H1 (cell line): ENCODE results near the gene TNRC6B. TPM values are rescaled to one million over a fixed set of nuclear protein-coding genes. Genes with fewer than 3 reads are reported as not detected.

ENCODE experiments used
- CTCF ChIA-PET: fragments of 300-600 bp; sonication (Branson Sonifier 250); formaldehyde crosslinking; loops from one replicate; lab custom pipeline; 2021; ENCODE audit not compliant: partially characterized antibody; lab: Charles Lee
- POLR2A ChIA-PET: fragments of 300-600 bp; sonication (Branson Sonifier 250); formaldehyde crosslinking; loops from one replicate; lab custom pipeline; 2021; ENCODE audit warnings: inconsistent platforms; ENCODE audit not compliant: partially characterized antibody; lab: Charles Lee
- DNase-seq, 2 experiments: peaks; one replicate each; pipeline versions ENCODE4 v3.0.0 to v3.0.0-alpha.2; 2010 to 2022; ENCODE audit warnings: low spot score in 2 of 2, low read depth in 1 of 2, mixed read lengths in 1 of 2
- FAIRE-seq: peaks from 2 replicates; lab custom pipeline; 2011; peaks lifted over from hg19 to GRCh38; lab: Jason Lieb, UNC
- H2AFZ ChIP-seq: 2 replicates; pipeline ENCODE4 v1.8.1; 2012; ENCODE audit warnings: low read length, inconsistent platforms
- H2AK5ac ChIP-seq: 2 replicates; pipeline ENCODE4 v1.6.1; 2013; ENCODE audit warnings: low read depth, low read length
- H2BK120ac ChIP-seq: replicated peaks from 2 replicates; pipeline ENCODE3; 2013; ENCODE audit warnings: low read depth, low read length, inconsistent platforms
- H2BK12ac ChIP-seq: 2 replicates; pipeline ENCODE4 v1.6.1; 2013; ENCODE audit warnings: low read depth, low read length
- H2BK15ac ChIP-seq: 2 replicates; pipeline ENCODE4 v1.6.1; 2013; ENCODE audit warnings: low read length
- H2BK20ac ChIP-seq: 2 replicates; pipeline ENCODE4 v1.6.1; 2013; ENCODE audit warnings: low read length
- H2BK5ac ChIP-seq: 2 replicates; pipeline ENCODE4 v1.6.1; 2013; ENCODE audit warnings: low read depth, low read length
- H3K14ac ChIP-seq: 2 replicates; pipeline ENCODE4 v1.6.1; 2013; ENCODE audit warnings: inconsistent platforms; ENCODE audit not compliant: insufficient read length
- H3K18ac ChIP-seq: 2 replicates; pipeline ENCODE4 v1.6.1; 2013; ENCODE audit warnings: low read length; ENCODE audit errors: extremely low read depth
- H3K23ac ChIP-seq: 2 replicates; pipeline ENCODE4 v1.6.1; 2013; ENCODE audit warnings: inconsistent platforms; ENCODE audit not compliant: insufficient read length
- H3K23me2 ChIP-seq: 2 replicates; pipeline ENCODE4 v1.6.1; 2013; ENCODE audit warnings: low read depth, low read length
- H3K27ac ChIP-seq: 2 replicates; pipeline ENCODE4 v1.6.1; 2011; ENCODE audit warnings: low read depth, low read length, inconsistent platforms
- H3K27me3 ChIP-seq, 4 experiments: replicated peaks in 1 of 4; 1 replicate in 1 of 4; 2 replicates in 3 of 4; pipeline versions ENCODE4 v1.6.1 to v1.8.1; 2011 to 2013; ENCODE audit warnings: low read length in 3 of 4, mild to moderate bottlenecking in 3 of 4, inconsistent platforms in 2 of 4, mixed read lengths in 2 of 4, moderate library complexity in 1 of 4; ENCODE audit not compliant: control insufficient read depth in 3 of 4, insufficient read depth in 3 of 4; ENCODE audit errors: extremely low read depth in 1 of 4
- H3K36me3 ChIP-seq, 4 experiments: 2 replicates each; pipeline versions ENCODE4 v1.6.1 to v1.8.1; 2011 to 2013; ENCODE audit warnings: mild to moderate bottlenecking in 4 of 4, low read length in 3 of 4, moderate library complexity in 2 of 4, control low read depth in 1 of 4, inconsistent platforms in 1 of 4; ENCODE audit not compliant: insufficient read depth in 4 of 4, control insufficient read depth in 2 of 4
- H3K4ac ChIP-seq: replicated peaks from 2 replicates; pipeline ENCODE3; 2013; ENCODE audit warnings: low read length, low read depth, mixed read lengths, inconsistent platforms; ENCODE audit not compliant: insufficient read length
- H3K4me1 ChIP-seq, 4 experiments: replicated peaks in 1 of 4; 1 replicate in 1 of 4; 2 replicates in 3 of 4; pipeline versions ENCODE4 v1.6.1 to v1.8.1; 2011 to 2013; ENCODE audit warnings: low read length in 3 of 4, inconsistent platforms in 2 of 4, mixed read lengths in 1 of 4; ENCODE audit not compliant: insufficient read depth in 4 of 4, control insufficient read depth in 3 of 4
- H3K4me2 ChIP-seq, 2 experiments: 2 replicates each; pipeline versions ENCODE4 v1.6.1 to v1.8.1; 2011 to 2013; ENCODE audit warnings: low read depth in 2 of 2, low read length in 2 of 2, control low read depth in 1 of 2, inconsistent platforms in 1 of 2, mild to moderate bottlenecking in 1 of 2; ENCODE audit not compliant: insufficient read depth in 1 of 2
- H3K4me3 ChIP-seq, 4 experiments: fragments of 200-600, 300-600 bp in 1 of 4; sonication (generic), shearing (Covaris generic), sonication (Bioruptor Twin) in 1 of 4; 2 replicates each; pipeline versions ENCODE4 v1.5.1 to v1.8.1; 2011 to 2016; ENCODE audit warnings: low read length in 4 of 4, low read depth in 3 of 4, control low read depth in 2 of 4, inconsistent platforms in 2 of 4, mild to moderate bottlenecking in 2 of 4, mixed read lengths in 1 of 4, moderate library complexity in 1 of 4; ENCODE audit not compliant: insufficient read depth in 2 of 4; ENCODE audit errors: extremely low read depth in 1 of 4
- H3K56ac ChIP-seq: replicated peaks from 2 replicates; pipeline ENCODE3; 2013; ENCODE audit warnings: low read depth, mild to moderate bottlenecking, mixed read lengths, low read length, inconsistent platforms; ENCODE audit not compliant: insufficient read length
- H3K79me1 ChIP-seq: 2 replicates; pipeline ENCODE4 v1.6.1; 2013; ENCODE audit warnings: low read depth, low read length, control low read depth
- H3K79me2 ChIP-seq, 2 experiments: 2 replicates each; pipeline versions ENCODE4 v1.6.1 to v1.8.1; 2012 to 2013; ENCODE audit warnings: low read length in 2 of 2, mild to moderate bottlenecking in 2 of 2, inconsistent platforms in 1 of 2; ENCODE audit not compliant: insufficient read depth in 2 of 2, control insufficient read depth in 1 of 2
- H3K9ac ChIP-seq, 4 experiments: replicated peaks in 1 of 4; 1 replicate in 1 of 4; 2 replicates in 3 of 4; pipeline versions ENCODE4 v1.6.1 to v1.8.1; 2011 to 2013; ENCODE audit warnings: low read depth in 3 of 4, low read length in 3 of 4, control low read depth in 2 of 4, mild to moderate bottlenecking in 2 of 4, moderate library complexity in 2 of 4, inconsistent platforms in 1 of 4; ENCODE audit errors: extremely low read depth in 1 of 4
- H3K9me3 ChIP-seq, 2 experiments: 2 replicates each; pipeline versions ENCODE4 v1.6.1 to v1.8.1; 2012 to 2013; ENCODE audit warnings: mild to moderate bottlenecking in 2 of 2, moderate library complexity in 2 of 2, control low read depth in 1 of 2, inconsistent platforms in 1 of 2, low read depth in 1 of 2, low read length in 1 of 2, mixed read lengths in 1 of 2; ENCODE audit not compliant: insufficient read depth in 2 of 2
- H4K20me1 ChIP-seq, 2 experiments: replicated peaks in 1 of 2; 2 replicates each; pipeline versions ENCODE3 to v1.8.1; 2011 to 2013; ENCODE audit warnings: inconsistent platforms in 2 of 2, low read length in 2 of 2, mild to moderate bottlenecking in 1 of 2; ENCODE audit not compliant: insufficient read depth in 2 of 2, control insufficient read depth in 1 of 2
- H4K5ac ChIP-seq: 2 replicates; pipeline ENCODE4 v1.6.1; 2013; ENCODE audit warnings: low read length, low read depth, mixed read lengths, inconsistent platforms; ENCODE audit not compliant: insufficient read length
- H4K8ac ChIP-seq: 2 replicates; pipeline ENCODE4 v1.8.0; 2013; ENCODE audit warnings: mild to moderate bottlenecking, moderate library complexity, low read length, inconsistent platforms; ENCODE audit not compliant: insufficient read depth; ENCODE audit errors: extremely low read depth
- H4K91ac ChIP-seq: replicated peaks from 2 replicates; pipeline ENCODE3; 2013; ENCODE audit warnings: low read length, mixed read lengths, inconsistent platforms; ENCODE audit not compliant: insufficient read length
- BACH1 ChIP-seq: IDR thresholded peaks from 2 replicates; pipeline ENCODE4 v1.6.1; 2012; ENCODE audit warnings: low read length, improper control_type of control experiment
- CBX5 ChIP-seq: fragments of 300-800, 300-1000 bp; sonication (generic); IDR thresholded peaks from 2 replicates; pipeline ENCODE4 v1.7.1; 2016; ENCODE audit warnings: antibody characterized with exemption, low read length, low read depth
- JUND ChIP-seq: IDR thresholded peaks from 2 replicates; pipeline ENCODE4 v1.6.1; 2011; ENCODE audit warnings: mild to moderate bottlenecking, improper control_type of control experiment, low read length
- KDM4A ChIP-seq: IDR thresholded peaks from one replicate; pipeline ENCODE4 v1.7.1; 2012; ENCODE audit warnings: low read depth, mild to moderate bottlenecking, moderate library complexity, low read length, inconsistent platforms; ENCODE audit not compliant: severe bottlenecking
- POU5F1 ChIP-seq: IDR thresholded peaks from 2 replicates; pipeline ENCODE4 v1.6.1; 2011; ENCODE audit warnings: low read depth, mild to moderate bottlenecking, low read length, moderate library complexity
- RAD21 ChIP-seq, 2 experiments: IDR thresholded peaks in 1 of 2; conservative IDR thresholded peaks in 1 of 2; 2 replicates each; pipeline ENCODE4 v1.6.1; 2011; ENCODE audit warnings: low read depth in 2 of 2, low read length in 2 of 2, improper control_type of control experiment in 1 of 2, inconsistent platforms in 1 of 2, mild to moderate bottlenecking in 1 of 2, moderate library complexity in 1 of 2
- SP1 ChIP-seq: IDR thresholded peaks from 2 replicates; pipeline ENCODE4 v1.6.1; 2011; ENCODE audit warnings: low read depth, low read length
- SP2 ChIP-seq: IDR thresholded peaks from 2 replicates; pipeline ENCODE4 v1.6.1; 2012; ENCODE audit warnings: mild to moderate bottlenecking, low read length, inconsistent platforms
- TAF7 ChIP-seq: optimal IDR thresholded peaks from 2 replicates; pipeline ENCODE3; 2011; ENCODE audit warnings: low read depth, mild to moderate bottlenecking, inconsistent platforms, low read length, moderate library complexity, borderline replicate concordance
- YY1 ChIP-seq: IDR thresholded peaks from 2 replicates; pipeline ENCODE4 v1.6.1; 2011; ENCODE audit warnings: low read depth, mild to moderate bottlenecking, low read length
- WGBS, 2 experiments: shearing (Covaris generic) in 1 of 2; methylation state at CpG; one replicate each; pipeline versions ENCODE4 v1.1.6 to v1.1.7; 2013 to 2015; ENCODE audit warnings: low lambda C conversion rate in 2 of 2, mixed read lengths in 2 of 2, inconsistent platforms in 1 of 2, low coverage in 1 of 2, missing lambda C conversion rate in 1 of 2; ENCODE audit not compliant: insufficient replicate concordance in 2 of 2, insufficient coverage in 1 of 2, insufficient read length in 1 of 2; ENCODE audit errors: extremely low coverage in 1 of 2, missing lambda C conversion rate in 1 of 2; 5-methylcytosine and 5-hydroxymethylcytosine counted together
- polyA plus RNA-seq, 7 experiments: library from polyadenylated mRNA; depleted of rRNA in 3 of 7; stranded (reverse) in 5 of 7; unstranded in 2 of 7; fragments of >200 nt in 5 of 7; fragments of 200-250 nt in 2 of 7; gene quantifications; 1 replicate in 5 of 7; 2 replicates in 1 of 7; 4 replicates in 1 of 7; pipeline versions ENCODE4 v1.2.1 to v1.2.3, GENCODE V29; 2011 to 2013; ENCODE audit warnings: missing spikeins in 2 of 7, mixed read lengths in 2 of 7
- total RNA-seq: library from RNA; stranded (reverse); fragmentation: NEBNext Ultra II Directional; extraction: Animal tissue kit (Norgen Biotek cat#: 25700); gene quantifications from 2 replicates; pipeline ENCODE4 v1.2.1, GENCODE V29; 2021

Gene TNRC6B
- total and polyA plus RNA-seq, 2 of the 8 experiments (the other 6 are each of a cell fraction or from before 2014, with no cell fraction given): 12.5 to 48.9 TPM

DNA sequence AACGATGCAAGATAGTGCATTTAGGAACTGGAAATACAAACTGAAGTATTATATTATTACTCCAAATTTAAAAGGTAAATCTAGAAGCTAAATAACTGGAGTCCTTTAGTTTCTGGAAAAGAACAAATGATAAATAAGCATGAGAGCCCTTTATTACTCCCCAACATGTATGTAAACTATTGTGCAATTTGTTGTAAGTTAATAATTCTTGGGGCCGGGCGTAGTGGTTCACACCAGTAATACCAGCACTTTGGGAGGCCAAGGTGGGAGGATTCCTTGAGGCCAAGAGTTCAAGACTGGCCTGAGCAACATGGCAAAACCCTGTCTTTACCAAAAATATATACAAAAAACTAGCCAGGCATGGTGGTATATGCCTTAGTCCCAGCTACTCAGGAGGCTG lies 203.7 kb downstream of the TNRC6B start:
- Histone ChIP-seq H3K9ac (no peak overlapping the region), H3K36me3 (no peaks in the 10 kb centered on the region), H3K27ac (no peak overlapping the region), H3K56ac (no peak overlapping the region), H2AK5ac (no peak overlapping the region), H3K23me2 (no peaks in the 10 kb centered on the region; the same call in 1 of the 2 replicates), H3K9me3 (no peaks in the 10 kb centered on the region), H3K79me2 (peaks cover 0 to 4% of the 10 kb centered on the region in 2 experiments; a peak in 1 of 4 replicates), H2BK20ac (no peak overlapping the region), H2BK5ac (no peak overlapping the region), H2BK15ac (no peak overlapping the region), H3K27me3 (no peaks in the 10 kb centered on the region), H3K79me1 (peaks cover 3% of the 10 kb centered on the region; the same call in 1 of the 2 replicates), H3K4me2 (no peak overlapping the region), H4K5ac (no peak overlapping the region), H3K4me1 (no peaks in the 10 kb centered on the region), H4K8ac (no peak overlapping the region), H3K14ac (no peak overlapping the region), H2AFZ (no peak overlapping the region), H4K91ac (no peak overlapping the region), H2BK12ac (no peak overlapping the region), H4K20me1 (peaks cover 2% of the 10 kb centered on the region in 2 experiments), H3K4me3 (no peak overlapping the region), H3K23ac (no peak overlapping the region), H2BK120ac (no peak overlapping the region), H3K18ac (no peak overlapping the region), H3K4ac (no peak overlapping the region)
- no peak for FAIRE-seq
- POLR2A ChIA-PET: interaction anchor here (2.3 kb wide), 1 partner anchor 10 kb away, joined by 10 read pairs; no protein-coding TSS in a partner anchor
- DNase-seq: no peak
- TF ChIP-seq TAF7: no peak
- no peak for TF ChIP-seq BACH1
- no peak for TF ChIP-seq CBX5
- TF ChIP-seq RAD21 (IDR thresholded peaks at IDR 0.05 in 1 of 2, conservative IDR thresholded peaks at IDR 0.05 in 1 of 2; ENCODE audit: low read depth in 2 of 2, low read length in 2 of 2): no peak
- no peak for TF ChIP-seq YY1
- TF ChIP-seq POU5F1: no peak
- TF ChIP-seq SP1: no peak
- no peak for TF ChIP-seq JUND
- TF ChIP-seq SP2: no peak
- no peak for TF ChIP-seq KDM4A
- WGBS, 2 experiments: 98% methylated on average over 3 of the region's 3 CpGs; no CpG with 5 or more reads in 1 of the 2 experiments
- CTCF ChIA-PET: interaction anchor here (1.1 to 1.9 kb wide), 4 partner anchors 12 to 106 kb away, joined by 3 to 6 read pairs (median 6); no protein-coding TSS in a partner anchor
